COR-L47 (cell line): ENCODE measurements around the gene PLCB2.

Experiments
- DNase-seq: peaks from one replicate; lab custom pipeline; 2025; lab: John Stamatoyannopoulos, UW

PLCB2 gene

GRCh38 chr15:40285151-40285550, 22.6 kb downstream of the PLCB2 start:
- DNase-seq, result no peak

- no peak for DNase-seq
Observed at GRCh38 chr15:40283615-40284300, 24.0 kb downstream of the PLCB2 start.

DNA sequence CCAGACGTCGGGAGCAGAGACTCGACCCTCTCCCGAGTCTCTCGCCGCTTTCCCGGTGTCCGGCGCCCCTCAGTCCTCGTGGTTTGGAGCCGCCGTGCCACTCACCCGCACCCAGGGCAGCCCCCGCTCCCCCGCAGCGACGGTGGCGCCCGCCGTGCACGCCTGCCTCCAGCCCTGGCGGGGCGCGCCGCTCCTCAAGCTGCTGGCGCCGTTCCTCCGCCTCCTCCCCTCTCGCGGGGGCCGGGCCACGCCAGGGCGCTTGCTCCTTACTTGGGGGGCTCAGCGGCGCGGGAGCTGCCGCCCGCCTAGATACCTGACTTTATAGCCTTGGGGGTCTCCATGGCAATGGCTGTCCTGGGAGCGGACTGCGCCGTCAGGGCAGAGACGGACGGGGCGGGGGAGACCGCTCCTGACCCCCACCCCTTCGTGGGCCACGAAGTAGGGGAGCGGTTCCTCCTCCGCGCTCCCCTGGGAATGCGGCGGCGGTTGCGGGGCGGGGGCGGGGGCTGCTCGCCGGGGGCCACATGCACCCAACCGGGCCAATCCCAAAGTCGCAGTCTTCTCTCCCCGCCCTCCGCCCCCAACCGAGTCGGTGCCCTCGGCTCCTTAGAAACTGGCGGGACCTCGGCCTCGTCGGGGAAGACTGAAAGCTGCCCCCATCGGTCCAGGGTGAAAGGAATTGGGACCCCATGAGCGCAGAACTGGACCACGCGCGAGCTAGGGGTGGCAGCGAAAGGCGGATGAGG, 24.7 kb downstream of the PLCB2 start, which contains the start of gene ANKRD63:
ANKRD63 (minus strand) TSS at position 196 of the 746 bp plus-strand sequence. CDS start 478 bp downstream, outside the sequence.
- DNase-seq, result peak; percentile 39

DNA sequence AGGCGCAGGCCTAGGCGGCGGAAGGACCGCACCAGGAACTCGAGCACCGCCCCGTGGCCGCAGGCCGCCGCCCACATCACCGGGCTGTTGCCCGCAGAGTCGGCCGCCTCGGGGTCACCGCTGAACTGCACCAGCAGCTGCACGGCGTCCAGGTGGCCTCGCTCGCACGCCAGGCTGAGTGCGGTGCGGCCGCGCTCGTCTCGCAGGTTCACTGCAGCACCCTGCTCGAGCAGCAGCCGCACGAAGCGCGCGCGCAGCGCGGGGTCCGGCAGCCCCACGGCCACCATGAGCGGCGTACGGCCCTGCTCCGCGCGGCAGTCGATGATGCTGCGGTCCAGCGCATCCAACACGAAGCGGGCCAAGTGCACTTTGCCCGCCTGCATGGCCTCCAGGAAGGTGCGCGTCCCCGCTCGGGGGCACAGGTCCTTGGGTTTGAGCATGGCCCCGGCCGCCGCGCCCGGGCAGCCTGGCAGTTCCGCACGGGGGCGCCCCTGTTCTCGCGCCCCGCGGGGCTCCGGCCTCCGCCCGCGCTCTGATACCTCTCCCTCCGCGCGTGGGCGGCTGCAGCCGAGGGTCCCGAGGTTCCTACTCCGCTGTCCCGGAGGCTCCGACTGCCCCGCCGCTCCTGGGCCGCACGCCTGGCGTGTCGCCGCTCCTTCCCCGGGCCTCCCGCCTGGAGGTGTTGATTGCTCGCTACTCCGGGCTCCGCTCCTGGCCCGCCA, 25.4 kb downstream of the PLCB2 start:
- peak; percentile 46 for DNase-seq

- no peak for DNase-seq
Observed at GRCh38 chr15:40281801-40282146, 26.0 kb downstream of the PLCB2 start.

DNA sequence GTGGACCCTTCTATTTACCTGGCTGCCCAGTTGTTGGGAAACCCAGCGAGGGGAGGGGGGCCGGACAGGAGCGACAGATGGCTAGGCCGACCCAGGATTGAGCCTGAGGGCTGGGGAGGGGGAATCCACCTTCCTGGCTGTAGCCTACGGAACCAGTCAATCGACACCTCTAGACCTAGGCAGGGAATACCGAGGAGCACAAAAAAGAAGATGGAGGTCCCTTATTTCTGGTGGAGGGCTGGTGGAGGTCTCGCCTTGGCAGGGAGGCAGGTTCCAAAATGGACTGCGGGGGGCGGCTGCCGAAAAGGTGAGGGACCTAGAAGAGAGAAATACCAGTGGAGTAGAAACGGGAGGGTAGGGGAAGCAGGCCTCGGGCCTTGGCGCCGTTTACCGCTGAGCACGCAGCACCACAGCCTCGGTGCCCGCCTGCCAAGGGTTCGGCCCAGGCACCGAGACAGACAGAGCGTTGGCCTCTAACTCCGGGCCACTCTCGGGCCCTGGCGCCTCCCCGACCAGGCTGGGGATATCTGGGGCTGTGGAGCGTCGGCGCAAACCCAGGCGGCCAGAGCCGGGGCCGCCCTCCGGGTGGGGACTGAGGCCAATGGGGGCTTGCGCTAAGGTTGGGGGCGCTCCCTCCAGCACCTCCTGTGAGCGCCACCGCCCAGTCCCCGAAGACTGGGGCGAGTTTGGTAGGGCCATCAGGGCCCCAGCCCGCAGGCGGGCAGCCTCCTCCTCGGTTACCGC, 26.5 kb downstream of the PLCB2 start:
- DNase-seq, result no peak

GRCh38 chr15:40280260-40281056, 27.3 kb downstream of the PLCB2 start:
- DNase-seq, result no peak

DNA sequence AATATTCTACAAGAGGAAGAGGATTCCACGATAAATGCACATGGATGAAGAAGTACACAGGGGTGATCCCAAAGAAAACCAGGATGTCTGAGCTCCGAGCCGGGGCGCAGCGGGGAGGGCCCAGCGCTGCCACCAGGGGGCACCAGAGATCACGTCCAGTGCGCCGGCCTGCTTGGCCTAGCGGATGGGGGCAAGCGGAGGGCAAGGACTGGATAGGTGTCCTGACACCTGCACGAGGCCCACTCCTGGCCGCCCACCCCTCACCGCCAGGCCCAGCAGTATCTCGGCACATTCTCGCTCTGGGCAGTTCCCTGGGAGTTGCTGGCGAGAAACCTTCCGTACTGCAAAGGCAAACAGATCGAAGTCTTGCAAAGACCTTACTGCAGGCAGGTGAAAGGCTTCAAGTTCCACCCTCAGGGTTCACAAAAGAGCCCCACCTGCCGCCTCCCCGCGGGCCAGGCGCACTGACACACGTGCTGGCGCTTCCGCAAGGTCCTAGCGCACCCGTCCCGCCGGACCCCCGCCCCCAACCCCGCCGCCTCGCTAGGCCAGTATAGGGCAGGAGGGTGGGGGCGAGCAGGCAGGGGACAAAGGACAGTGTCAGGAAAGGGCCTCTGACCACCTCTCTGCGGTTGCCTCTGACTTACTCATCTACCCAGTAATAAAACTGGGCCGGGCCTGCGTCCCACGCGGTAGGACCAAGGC, 28.1 kb downstream of the PLCB2 start:
- DNase-seq, result no peak

DNA sequence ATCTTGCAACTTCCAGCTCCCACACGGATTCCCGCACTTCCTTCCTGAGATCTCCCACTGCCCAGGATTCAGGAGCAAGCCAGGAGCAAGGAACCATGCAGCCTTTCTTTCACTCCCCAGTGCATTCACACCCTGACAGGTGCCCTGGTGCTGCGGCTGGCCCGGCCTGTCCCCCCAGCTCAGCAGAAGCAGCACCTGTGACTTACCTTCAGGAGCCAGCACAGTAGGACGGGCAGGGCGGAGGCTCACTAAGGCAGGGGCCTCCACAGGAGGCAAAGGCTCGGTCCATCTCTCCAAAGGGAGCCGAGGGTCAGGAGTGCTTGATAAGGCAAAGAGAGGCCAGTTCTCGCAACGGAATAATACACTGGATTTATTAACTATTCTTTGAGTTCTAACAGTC, 29.7 kb downstream of the PLCB2 start:
- no peak for DNase-seq

DNA sequence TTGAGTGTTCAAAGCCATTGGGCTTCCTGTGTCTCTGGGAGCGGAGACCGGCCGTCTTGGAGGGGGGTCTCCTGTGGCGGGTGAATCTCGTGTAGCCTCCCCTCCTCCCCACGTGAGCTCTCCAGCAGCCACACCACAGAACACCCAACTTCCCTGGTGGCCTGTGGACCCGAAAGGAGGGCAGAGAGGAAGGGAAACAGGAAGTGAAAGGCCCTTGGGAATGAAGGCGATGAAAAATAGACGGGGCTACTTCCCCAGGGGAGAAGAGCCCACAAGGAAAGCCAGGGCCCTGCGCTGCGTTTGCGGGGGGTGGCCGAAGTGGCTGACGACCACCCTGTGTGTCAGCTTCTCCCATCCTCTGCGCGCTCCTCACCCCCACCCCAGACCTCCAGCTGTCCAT, 30.3 kb downstream of the PLCB2 start:
- no peak for DNase-seq

DNA sequence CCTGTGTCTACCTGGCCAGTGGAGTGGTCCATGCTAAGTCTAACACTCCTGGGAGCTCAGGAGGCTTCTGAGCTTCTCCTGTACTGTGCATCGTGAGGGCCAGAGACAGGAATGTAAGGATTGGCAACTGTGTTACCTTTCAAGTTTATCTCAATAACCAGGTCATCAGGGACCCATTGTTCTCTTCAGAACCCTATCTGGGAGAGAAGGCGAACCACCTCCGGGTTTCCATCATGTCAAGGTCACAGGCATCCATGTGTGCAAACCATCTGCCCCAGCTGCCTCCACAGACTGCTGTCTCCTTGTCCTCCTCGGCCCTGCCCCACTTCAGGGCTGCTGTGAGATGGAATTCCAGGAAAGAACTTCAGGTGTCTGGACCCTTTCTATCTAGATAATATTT, 30.8 kb downstream of the PLCB2 start:
- DNase-seq, result no peak

DNA sequence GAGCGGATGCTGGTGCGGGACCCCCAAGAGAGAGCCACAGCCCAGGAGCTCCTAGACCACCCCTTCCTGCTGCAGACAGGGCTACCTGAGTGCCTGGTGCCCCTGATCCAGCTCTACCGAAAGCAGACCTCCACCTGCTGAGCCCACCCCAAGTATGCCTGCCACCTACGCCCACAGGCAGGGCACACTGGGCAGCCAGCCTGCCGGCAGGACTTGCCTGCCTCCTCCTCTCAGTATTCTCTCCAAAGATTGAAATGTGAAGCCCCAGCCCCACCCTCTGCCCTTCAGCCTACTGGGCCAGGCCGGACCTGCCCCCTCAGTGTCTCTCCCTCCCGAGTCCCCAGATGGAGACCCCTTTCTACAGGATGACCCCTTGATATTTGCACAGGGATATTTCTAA, 31.8 kb downstream of the PLCB2 start:
- DNase-seq, result no peak

- DNase-seq, result no peak
Observed at GRCh38 chr15:40275523-40275922, 32.2 kb downstream of the PLCB2 start.

DNA sequence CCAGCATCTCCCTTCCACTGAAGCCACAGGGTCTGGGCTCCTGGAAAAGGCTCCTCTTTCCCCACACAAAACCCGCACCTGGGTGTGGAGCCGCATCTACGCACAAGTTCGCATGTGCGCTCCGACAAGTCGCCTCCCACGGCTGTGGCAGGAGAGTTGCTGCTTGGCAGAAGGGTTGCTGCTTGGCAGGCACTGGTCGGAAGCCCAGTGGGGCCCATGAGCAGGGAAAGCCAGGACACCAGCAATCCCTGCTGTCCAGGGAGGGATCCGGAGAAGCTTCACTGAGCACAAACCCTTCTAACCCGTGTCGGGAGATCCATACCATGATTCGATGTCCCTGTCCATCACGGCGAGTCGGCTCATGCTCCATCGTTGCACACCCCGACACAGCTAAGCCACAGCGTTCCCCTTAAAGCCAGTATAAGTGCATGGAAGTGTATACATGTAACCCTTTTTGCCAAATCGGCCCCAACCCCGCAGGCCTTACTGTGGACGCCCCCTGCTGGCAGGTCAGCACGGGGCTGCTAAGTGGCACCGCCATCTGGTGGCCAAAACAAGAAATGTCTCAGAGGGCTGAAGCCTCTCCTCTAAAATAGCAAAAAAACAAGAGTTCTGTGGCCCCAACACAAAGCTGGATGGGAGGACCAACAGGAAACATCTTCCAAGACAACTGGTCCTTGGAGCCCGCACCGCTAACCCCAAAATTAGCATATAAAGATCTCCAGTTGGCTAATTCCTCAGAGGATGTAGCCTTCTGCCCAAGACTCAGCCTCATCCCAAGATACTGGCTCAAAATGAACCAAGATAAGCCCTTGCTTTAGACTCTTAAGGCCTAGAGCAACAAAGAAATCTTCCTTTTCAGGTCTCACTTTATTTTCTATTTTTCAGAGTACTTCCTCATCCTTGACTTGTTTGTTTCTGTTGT, 33.1 kb downstream of the PLCB2 start:
- DNase-seq, result peak; percentile 83

- no peak for DNase-seq
Observed at GRCh38 chr15:40273428-40273827, 34.3 kb downstream of the PLCB2 start.

GRCh38 chr15:40272485-40273056, 35.2 kb downstream of the PLCB2 start:
- DNase-seq, result no peak

DNA sequence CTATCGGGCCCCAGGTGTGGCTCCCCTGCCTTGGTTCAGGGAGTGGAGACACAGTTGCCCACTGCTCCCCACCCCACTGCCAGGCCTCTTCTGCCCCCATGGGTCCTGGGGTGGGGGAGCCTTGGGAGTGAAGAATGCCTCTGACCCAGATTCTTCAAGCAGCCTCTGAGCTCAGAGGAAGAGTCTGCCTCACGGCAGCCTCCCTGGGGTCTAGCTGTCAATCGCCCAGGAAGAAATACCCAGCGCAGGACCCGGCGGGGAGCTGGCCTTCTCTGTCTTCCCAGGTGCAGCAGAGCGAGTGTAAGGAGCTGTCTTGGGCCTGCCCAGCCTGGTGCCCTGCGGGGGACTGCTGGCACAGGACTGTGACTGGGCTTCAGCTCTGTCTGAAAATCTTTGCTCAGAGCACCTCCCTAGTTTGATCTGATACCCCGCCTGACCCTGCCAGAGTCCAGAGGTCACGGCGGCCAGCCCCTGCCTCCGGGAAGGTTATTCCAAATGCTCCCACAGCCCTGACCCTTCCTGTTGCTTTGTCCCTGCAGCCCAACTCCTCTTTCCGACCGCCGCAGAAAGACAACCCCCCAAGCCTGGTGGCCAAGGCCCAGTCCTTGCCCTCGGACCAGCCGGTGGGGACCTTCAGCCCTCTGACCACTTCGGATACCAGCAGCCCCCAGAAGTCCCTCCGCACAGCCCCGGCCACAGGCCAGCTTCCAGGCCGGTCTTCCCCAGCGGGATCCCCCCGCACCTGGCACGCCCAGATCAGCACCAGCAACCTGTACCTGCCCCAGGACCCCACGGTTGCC, 35.9 kb downstream of the PLCB2 start:
- DNase-seq, result no peak

GRCh38 chr15:40270246-40270995, 37.3 kb downstream of the PLCB2 start:
- DNase-seq, result no peak
